Lower lobe of right lung (tissue), 2 donors: ENCODE measurements around the gene PRCP. TPM values are rescaled to one million over a fixed set of nuclear protein-coding genes. Genes with fewer than 3 reads are reported as not detected.

Experiments
- ATAC-seq, 2 donors: fragments of 200-7000 bp; cut with Tn5 transposase; one replicate each; pipeline ENCODE4 v1.9.1; 2020 to 2022; ENCODE audit warnings: mild to moderate bottlenecking in 2 of 2, moderate library complexity in 2 of 2
- DNase-seq: peaks from one replicate; pipeline ENCODE4 v3.0.0-alpha.2; 2020
- H3K27ac ChIP-seq: fragments of 200-600 bp; one replicate; pipeline ENCODE4 v1.8.0; 2022
- H3K27me3 ChIP-seq: fragments of 200-600 bp; one replicate; pipeline ENCODE4 v1.8.0; 2022; ENCODE audit warnings: low read depth
- H3K36me3 ChIP-seq: fragments of 200-600 bp; one replicate; pipeline ENCODE4 v1.8.0; 2022; ENCODE audit warnings: mild to moderate bottlenecking
- H3K4me1 ChIP-seq: fragments of 200-600 bp; one replicate; pipeline ENCODE4 v1.8.0; 2022
- H3K4me3 ChIP-seq: fragments of 200-600 bp; one replicate; pipeline ENCODE4 v1.8.0; 2022; ENCODE audit warnings: mild to moderate bottlenecking
- H3K9me3 ChIP-seq: fragments of 200-600 bp; one replicate; pipeline ENCODE4 v1.8.0; 2022
- CTCF ChIP-seq: fragments of 200-600 bp; IDR thresholded peaks from one replicate; pipeline ENCODE4 v1.8.0; 2022; ENCODE audit warnings: antibody characterized with exemption, mild to moderate bottlenecking
- intact Hi-C: fragments of 100-400 bp; cut with DNase I; formaldehyde crosslinking; loops from one replicate; pipeline ENCODE4 v1.11.0; 2022
- total RNA-seq: library from RNA; stranded (reverse); fragmentation: NEBNext Ultra II Directional; extraction: Animal tissue kit (Norgen Biotek cat#: 25700); gene quantifications from one replicate; pipeline ENCODE4 v1.2.1, GENCODE V29; 2021
- donor health status: DM: no; HTN: yes; CAD: no; lungs with severe emphysema.

Gene PRCP
- total RNA-seq, 1 donor from 2014 or later, result 67.9 TPM

GRCh38 chr11:82775736-82776346, 124.4 kb downstream of the PRCP start:
- intact Hi-C loops, result no loop called here
- Histone ChIP-seq H3K4me3 (no peak overlapping the region), H3K9me3 (peaks cover 6% of the 10 kb centered on the region), H3K27me3 (no peaks in the 10 kb centered on the region), H3K27ac (no peak overlapping the region), H3K36me3 (no peaks in the 10 kb centered on the region), H3K4me1 (no peaks in the 10 kb centered on the region)
- TF ChIP-seq CTCF, result peak; percentile 53
- ATAC-seq (peak; percentile 45 to 58), DNase-seq (no peak)

- H3K36me3 ChIP-seq, result no peaks in the 10 kb centered on the region
- intact Hi-C loops, result no loop called here
- H3K9me3 ChIP-seq, result peaks cover 6% of the 10 kb centered on the region
- H3K27me3 ChIP-seq, result no peaks in the 10 kb centered on the region
- H3K4me1 ChIP-seq, result no peaks in the 10 kb centered on the region
- TF ChIP-seq CTCF, result no peak
- DNase-seq (no peak), ATAC-seq (no peak)
- H3K27ac ChIP-seq, result no peak overlapping the region
- H3K4me3 ChIP-seq, result no peak overlapping the region
Measured at GRCh38 chr11:82775218-82775617, 125.0 kb downstream of the PRCP start.

Other genes starting within 250 kb of the PRCP start
- 0.09 TPM for gene FAM181B, start 166.6 kb downstream of the PRCP start, total RNA-seq
- gene DDIAS, start 1.3 kb upstream of the PRCP start, total RNA-seq, result 13.3 TPM
- gene RAB30, start 171.5 kb upstream of the PRCP start, total RNA-seq, result 15.5 TPM